Chondrocyte (in vitro differentiated cells): ENCODE results near the gene REN. TPM values are rescaled to one million over a fixed set of nuclear protein-coding genes. Genes with fewer than 3 reads are reported as not detected.

Experiments
- DNase-seq: peaks from one replicate; pipeline ENCODE4 v3.0.0; 2021; ENCODE audit warnings: mixed read lengths, low spot score
- H3K27ac Mint-ChIP-seq: one replicate; pipeline ENCODE4 v1.8.0; 2021; ENCODE audit warnings: mild to moderate bottlenecking, moderate library complexity, mixed read lengths; ENCODE audit not compliant: unreplicated experiment
- H3K27me3 Mint-ChIP-seq: 2 replicates; pipeline ENCODE4 v1.8.0; 2021; ENCODE audit warnings: low read depth, mixed read lengths
- H3K36me3 Mint-ChIP-seq: 2 replicates; pipeline ENCODE4 v1.8.0; 2021; ENCODE audit warnings: low read depth, mixed read lengths
- H3K4me1 Mint-ChIP-seq: 2 replicates; pipeline ENCODE4 v1.8.0; 2021; ENCODE audit warnings: low read depth, mild to moderate bottlenecking, mixed read lengths
- H3K4me3 Mint-ChIP-seq: one replicate; pipeline ENCODE4 v1.8.0; 2021; ENCODE audit warnings: mild to moderate bottlenecking, moderate library complexity, mixed read lengths; ENCODE audit not compliant: unreplicated experiment
- H3K9me3 Mint-ChIP-seq: 2 replicates; pipeline ENCODE4 v1.8.0; 2021; ENCODE audit warnings: low read depth, mixed read lengths
- total RNA-seq: library from RNA; stranded (reverse); gene quantifications from 3 replicates; pipeline ENCODE4 v1.2.1, GENCODE V29; 2021
- TF ChIP-seq, protein P1 (sequence below): fragments of 200-600 bp; sonication (generic); IDR thresholded peaks from 2 replicates; pipeline ENCODE4 v1.5.0; 2021; ENCODE audit warnings: antibody characterized with exemption, mild to moderate bottlenecking, moderate library complexity

Gene REN
- total RNA-seq, 1 donor from 2014 or later, result not detected

DNA sequence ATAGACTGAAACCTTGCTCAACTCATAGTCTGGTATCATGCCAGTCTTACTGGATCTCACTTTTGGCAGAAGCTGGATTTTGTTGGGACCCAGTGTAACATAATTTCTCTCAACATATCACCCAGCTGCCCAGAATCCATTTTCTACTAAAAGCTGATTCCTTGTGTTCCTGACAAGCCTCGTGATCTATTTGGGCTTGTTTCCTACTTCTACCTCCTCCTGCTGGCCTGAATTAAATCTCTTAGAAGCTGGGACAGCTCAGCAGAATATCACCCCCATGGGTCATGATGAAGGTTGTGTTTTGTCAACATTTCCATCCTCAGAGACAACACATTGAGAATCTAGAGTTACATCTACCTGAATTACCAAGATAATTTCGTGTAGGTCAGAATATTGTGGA is 40.0 kb upstream of the REN start:
- H3K9me3 Mint-ChIP-seq, result no peaks in the 10 kb centered on the region
- no peak for DNase-seq
- H3K27me3 Mint-ChIP-seq, result peaks cover 61% of the 10 kb centered on the region
- no peak overlapping the region for H3K27ac Mint-ChIP-seq
- no peaks in the 10 kb centered on the region for H3K36me3 Mint-ChIP-seq
- H3K4me1 Mint-ChIP-seq, result no peaks in the 10 kb centered on the region
- H3K4me3 Mint-ChIP-seq, result no peak overlapping the region
- TF ChIP-seq, protein P1, sequence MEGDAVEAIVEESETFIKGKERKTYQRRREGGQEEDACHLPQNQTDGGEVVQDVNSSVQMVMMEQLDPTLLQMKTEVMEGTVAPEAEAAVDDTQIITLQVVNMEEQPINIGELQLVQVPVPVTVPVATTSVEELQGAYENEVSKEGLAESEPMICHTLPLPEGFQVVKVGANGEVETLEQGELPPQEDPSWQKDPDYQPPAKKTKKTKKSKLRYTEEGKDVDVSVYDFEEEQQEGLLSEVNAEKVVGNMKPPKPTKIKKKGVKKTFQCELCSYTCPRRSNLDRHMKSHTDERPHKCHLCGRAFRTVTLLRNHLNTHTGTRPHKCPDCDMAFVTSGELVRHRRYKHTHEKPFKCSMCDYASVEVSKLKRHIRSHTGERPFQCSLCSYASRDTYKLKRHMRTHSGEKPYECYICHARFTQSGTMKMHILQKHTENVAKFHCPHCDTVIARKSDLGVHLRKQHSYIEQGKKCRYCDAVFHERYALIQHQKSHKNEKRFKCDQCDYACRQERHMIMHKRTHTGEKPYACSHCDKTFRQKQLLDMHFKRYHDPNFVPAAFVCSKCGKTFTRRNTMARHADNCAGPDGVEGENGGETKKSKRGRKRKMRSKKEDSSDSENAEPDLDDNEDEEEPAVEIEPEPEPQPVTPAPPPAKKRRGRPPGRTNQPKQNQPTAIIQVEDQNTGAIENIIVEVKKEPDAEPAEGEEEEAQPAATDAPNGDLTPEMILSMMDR, result no peak

DNA sequence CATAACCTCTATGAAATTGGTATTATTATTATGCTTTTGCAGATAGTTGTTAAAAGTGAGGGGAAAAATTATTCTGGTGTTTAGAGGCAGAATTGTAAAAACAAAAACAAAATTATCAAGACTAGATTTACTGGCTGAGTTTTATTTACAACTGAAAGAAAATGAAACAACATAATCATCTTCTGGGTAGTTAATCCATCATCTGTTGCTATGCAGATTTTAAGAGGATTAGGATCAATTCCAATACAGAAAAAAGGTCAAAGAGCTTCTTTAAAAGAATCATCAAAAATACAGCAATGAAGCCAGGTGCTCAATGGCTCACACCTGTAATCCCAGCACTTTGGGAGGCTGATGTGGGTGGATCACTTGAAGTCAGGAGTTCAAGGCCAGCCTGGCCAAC is 39.3 kb upstream of the REN start:
- Mint-ChIP-seq H3K9me3 (no peaks in the 10 kb centered on the region), H3K27ac (no peak overlapping the region), H3K4me3 (no peak overlapping the region), H3K27me3 (peaks cover 61% of the 10 kb centered on the region), H3K36me3 (no peaks in the 10 kb centered on the region), H3K4me1 (no peaks in the 10 kb centered on the region)
- DNase-seq, result no peak
- TF ChIP-seq, protein P1, result no peak

DNA sequence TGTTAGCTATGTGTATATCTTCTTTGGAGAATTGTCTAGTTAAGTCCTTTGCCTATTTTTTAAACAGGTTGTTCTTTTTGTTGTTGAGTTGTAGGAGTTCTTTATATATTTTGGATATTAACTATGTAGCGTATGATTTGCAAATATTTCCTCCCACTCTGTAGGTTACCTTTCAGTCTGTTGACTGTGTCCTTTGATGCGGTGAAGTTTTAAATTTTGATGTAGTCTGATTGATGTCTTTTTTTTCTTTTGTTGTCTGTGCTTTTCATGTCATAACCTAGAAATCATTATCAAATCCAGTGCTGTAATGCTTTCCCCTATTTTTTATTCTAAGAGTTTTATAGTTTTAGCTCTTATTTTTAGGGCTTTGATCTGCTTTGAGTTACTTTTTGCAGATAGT is 38.8 kb upstream of the REN start:
- TF ChIP-seq, protein P1, result no peak
- no peak for DNase-seq
- peaks cover 58% of the 10 kb centered on the region for H3K27me3 Mint-ChIP-seq
- H3K36me3 Mint-ChIP-seq, result no peaks in the 10 kb centered on the region
- no peaks in the 10 kb centered on the region for H3K9me3 Mint-ChIP-seq
- H3K27ac Mint-ChIP-seq, result no peak overlapping the region
- no peak overlapping the region for H3K4me3 Mint-ChIP-seq
- no peaks in the 10 kb centered on the region for H3K4me1 Mint-ChIP-seq

DNA sequence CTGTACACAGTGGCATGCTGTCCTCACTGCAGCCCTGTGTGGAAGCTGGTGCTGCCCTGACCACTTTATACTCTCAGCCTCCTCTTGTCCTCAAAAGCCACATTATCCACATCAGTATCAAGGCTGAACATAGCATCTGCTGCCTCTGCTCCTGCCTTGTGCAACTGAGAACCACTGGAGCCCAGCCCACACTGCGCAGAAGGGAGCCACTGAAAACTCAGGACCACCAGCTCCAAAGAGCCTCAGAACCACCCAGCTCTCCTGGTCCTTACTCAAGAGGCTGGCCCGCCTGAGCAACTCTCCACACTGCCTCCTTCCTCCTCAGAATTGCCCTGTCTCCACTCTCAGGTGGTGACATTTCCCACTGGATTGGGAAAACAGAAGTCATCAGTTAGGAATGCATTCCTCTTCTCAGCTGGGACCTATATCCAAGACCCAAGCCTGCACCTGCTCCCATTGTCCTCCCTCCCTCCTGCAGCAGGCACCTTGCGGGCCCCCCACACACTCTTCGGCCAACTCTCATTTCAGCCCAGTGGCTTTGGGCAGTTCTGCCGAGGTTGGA is 37.1 kb upstream of the REN start:
- DNase-seq, result no peak
- Mint-ChIP-seq H3K4me3 (no peak overlapping the region), H3K4me1 (peaks cover 7% of the 10 kb centered on the region), H3K27me3 (peaks cover 46% of the 10 kb centered on the region), H3K27ac (no peak overlapping the region), H3K36me3 (no peaks in the 10 kb centered on the region), H3K9me3 (no peaks in the 10 kb centered on the region)
- TF ChIP-seq, protein P1, result no peak

DNA sequence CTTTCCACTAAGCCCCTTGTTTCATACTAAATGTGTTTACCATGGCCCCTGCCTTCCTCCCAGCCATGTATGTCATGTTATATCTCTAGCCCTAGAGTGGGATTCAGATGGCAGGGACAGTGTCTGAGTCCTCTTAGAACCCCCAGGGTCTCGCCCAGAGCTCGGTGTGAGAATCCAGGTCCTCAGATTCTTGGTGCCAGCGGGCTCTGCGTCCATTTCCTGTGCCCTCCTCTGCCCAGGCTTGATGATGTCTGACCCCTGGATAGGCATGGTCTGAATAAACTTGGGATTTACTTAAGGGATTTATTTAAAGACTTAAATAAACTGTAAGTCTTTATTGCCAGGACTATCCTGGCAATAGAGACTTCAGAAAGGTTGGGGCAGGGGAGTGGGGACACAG is 36.3 kb upstream of the REN start:
- Mint-ChIP-seq H3K4me1 (peaks cover 7% of the 10 kb centered on the region), H3K27ac (no peak overlapping the region), H3K27me3 (peaks cover 40% of the 10 kb centered on the region), H3K36me3 (no peaks in the 10 kb centered on the region), H3K4me3 (no peak overlapping the region), H3K9me3 (no peaks in the 10 kb centered on the region)
- no peak for DNase-seq
- TF ChIP-seq, protein P1, result no peak
